ENCODE data around the gene RALGPS2.

The RALGPS2 gene

GRCh38 chr1:178970184-178970583 lies 245.1 kb downstream of the RALGPS2 start:
- no peak for DNase-seq

All from HCEC 1CT (cell line).